SJCRH30 (cell line): Measurements from ENCODE around the gene STRN4. TPM values are rescaled to one million over a fixed set of nuclear protein-coding genes. Genes with fewer than 3 reads are reported as not detected.

Source experiments
- DNase-seq, 2 experiments: peaks; one replicate each; pipeline ENCODE4 v3.0.0-alpha.2; 2015 to 2020
- H3K27ac ChIP-seq: fragments of 250-450 bp; sonication (Bioruptor Pico); 2 replicates; pipeline ENCODE4 v1.5.1; 2020; ENCODE audit warnings: mild to moderate bottlenecking, moderate library complexity
- H3K27me3 ChIP-seq: fragments of 250-450 bp; sonication (Bioruptor Pico); 2 replicates; pipeline ENCODE4 v1.5.1; 2020; ENCODE audit warnings: mild to moderate bottlenecking, moderate library complexity
- H3K36me3 ChIP-seq: fragments of 250-450 bp; sonication (Bioruptor Pico); 2 replicates; pipeline ENCODE4 v1.5.1; 2020; ENCODE audit warnings: mild to moderate bottlenecking, moderate library complexity
- H3K4me1 ChIP-seq: fragments of 250-450 bp; sonication (Bioruptor Pico); 2 replicates; pipeline ENCODE4 v1.5.1; 2020; ENCODE audit warnings: mild to moderate bottlenecking, moderate library complexity
- H3K4me3 ChIP-seq: fragments of 250-450 bp; sonication (Bioruptor Pico); 2 replicates; pipeline ENCODE4 v1.5.1; 2020; ENCODE audit warnings: mild to moderate bottlenecking, moderate library complexity
- H3K9me3 ChIP-seq: fragments of 250-450 bp; sonication (Bioruptor Pico); replicated peaks from 2 replicates; pipeline ENCODE4 v1.5.1; 2020; ENCODE audit warnings: mild to moderate bottlenecking, moderate library complexity
- total RNA-seq: library from RNA; depleted of rRNA; stranded (reverse); fragments of >200 nt; shearing (Covaris generic); gene quantifications from 2 replicates; pipeline ENCODE4 v1.2.3, GENCODE V29; 2014

STRN4 gene
- total RNA-seq, 1 experiment from 2014 or later: 80.6 TPM

- Histone ChIP-seq H3K4me3 (no peak overlapping the region), H3K27me3 (no peaks in the 10 kb centered on the region), H3K36me3 (peaks cover 57% of the 10 kb centered on the region), H3K9me3 (no peaks in the 10 kb centered on the region), H3K27ac (no peak overlapping the region), H3K4me1 (no peaks in the 10 kb centered on the region)
- DNase-seq: no peak
Measured at GRCh38 chr19:46728208-46728607, 18.0 kb downstream of the STRN4 start.

DNA sequence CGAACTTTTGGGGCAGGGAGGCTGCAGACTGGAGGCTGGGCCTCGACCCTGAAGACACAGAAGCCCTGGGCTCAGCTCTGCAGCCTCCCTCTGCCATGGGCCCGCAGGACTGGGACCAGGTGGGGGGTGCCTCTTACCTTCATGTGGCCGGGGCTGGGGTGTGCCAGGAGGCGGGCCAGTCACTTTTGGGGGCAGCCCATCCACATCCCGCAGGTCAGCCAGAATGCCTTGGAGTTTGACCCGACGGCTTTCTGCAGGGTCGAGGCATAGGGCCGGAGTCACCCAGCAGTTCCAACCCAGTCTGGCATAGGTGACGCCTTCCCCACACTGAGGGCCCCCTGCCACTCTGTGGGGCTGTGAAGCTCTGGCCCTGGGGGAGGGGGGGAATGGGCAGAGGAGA, 18.5 kb downstream of the STRN4 start:
- Histone ChIP-seq H3K4me3 (no peak overlapping the region), H3K36me3 (peaks cover 54% of the 10 kb centered on the region), H3K4me1 (no peaks in the 10 kb centered on the region), H3K9me3 (no peaks in the 10 kb centered on the region), H3K27me3 (no peaks in the 10 kb centered on the region), H3K27ac (no peak overlapping the region)
- no peak for DNase-seq

DNA sequence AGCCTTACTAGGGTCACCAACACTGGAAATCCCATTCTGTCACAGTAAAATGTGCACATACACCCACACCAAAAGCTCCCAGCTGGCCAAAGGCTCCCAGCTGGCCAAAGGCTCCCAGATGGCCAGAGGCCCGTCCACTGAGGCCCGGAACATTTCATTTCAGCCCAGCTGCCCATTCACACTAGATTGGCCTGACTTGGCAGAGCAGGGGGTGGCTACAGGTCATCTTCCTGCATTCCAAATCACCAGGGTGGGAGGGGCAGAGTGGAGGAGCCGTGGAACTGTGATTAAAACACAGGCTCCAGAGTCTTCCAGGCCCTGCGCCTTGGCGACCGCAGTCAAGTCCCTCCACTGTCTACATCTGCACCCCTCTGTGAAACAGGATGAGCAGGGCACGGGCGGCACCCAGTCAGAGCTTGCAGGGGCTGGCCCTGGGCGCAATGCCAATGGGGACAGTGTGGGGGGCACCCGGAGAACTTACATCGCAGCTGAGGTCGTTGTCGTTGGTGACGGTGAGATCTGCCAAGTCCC, 19.2 kb downstream of the STRN4 start:
- H3K9me3 ChIP-seq: no peaks in the 10 kb centered on the region
- no peak overlapping the region for H3K27ac ChIP-seq
- no peaks in the 10 kb centered on the region for H3K27me3 ChIP-seq
- H3K4me1 ChIP-seq: no peaks in the 10 kb centered on the region
- H3K4me3 ChIP-seq: no peak overlapping the region
- H3K36me3 ChIP-seq: peaks cover 52% of the 10 kb centered on the region
- no peak for DNase-seq

DNA sequence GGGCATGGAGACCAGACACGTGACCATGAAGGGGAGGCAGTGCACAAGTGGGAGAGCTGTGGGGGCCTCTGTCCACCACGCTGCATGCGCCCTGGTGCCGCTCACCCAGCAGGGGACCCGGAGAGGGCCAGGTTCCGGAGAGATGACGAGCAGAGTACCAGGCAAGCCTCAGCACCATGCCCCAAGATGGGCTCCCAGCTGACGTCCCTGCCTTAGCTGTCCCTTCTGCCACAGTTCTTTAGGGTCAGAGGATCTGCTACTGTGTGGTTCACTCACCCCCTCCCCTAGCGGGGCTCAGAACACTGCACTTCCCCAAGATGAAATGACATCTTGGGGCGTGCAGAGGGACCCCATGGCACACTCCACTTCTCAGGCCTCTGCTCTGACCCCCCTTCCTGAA, 19.7 kb downstream of the STRN4 start:
- DNase-seq: no peak
- peaks cover 57% of the 10 kb centered on the region for H3K36me3 ChIP-seq
- H3K27me3 ChIP-seq: no peaks in the 10 kb centered on the region
- no peaks in the 10 kb centered on the region for H3K9me3 ChIP-seq
- no peak overlapping the region for H3K27ac ChIP-seq
- no peak overlapping the region for H3K4me3 ChIP-seq
- H3K4me1 ChIP-seq: no peaks in the 10 kb centered on the region

DNA sequence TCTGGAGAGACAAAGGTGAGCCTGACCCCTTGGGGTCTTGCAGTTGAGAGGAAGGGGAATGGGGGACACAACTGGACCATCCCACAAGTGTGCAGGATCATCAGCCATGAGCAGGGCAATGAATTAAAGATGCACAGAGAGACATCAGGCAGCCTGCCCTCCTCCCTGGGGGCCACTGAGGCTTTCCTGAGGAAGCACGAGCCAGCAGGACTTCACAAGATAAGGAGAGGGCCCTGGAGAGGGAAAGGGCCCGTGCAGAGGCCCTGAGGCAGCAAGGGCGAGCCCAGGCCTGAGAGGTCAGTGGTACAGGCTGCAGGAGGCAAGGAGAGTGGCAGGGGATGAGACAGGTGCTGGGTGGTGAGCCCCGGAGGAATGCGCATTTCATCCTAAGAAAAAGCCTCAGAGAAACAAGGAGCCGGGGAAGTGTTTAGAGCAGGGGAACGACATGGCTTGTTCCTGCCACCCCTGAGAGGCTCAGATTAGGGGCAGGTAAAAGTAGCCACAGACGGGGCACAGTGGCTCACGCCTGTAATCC, 20.3 kb downstream of the STRN4 start:
- Histone ChIP-seq H3K4me1 (no peaks in the 10 kb centered on the region), H3K36me3 (peaks cover 62% of the 10 kb centered on the region), H3K4me3 (no peak overlapping the region), H3K9me3 (no peaks in the 10 kb centered on the region), H3K27ac (no peak overlapping the region), H3K27me3 (no peaks in the 10 kb centered on the region)
- DNase-seq: no peak

GRCh38 chr19:46725036-46725820, 21.0 kb downstream of the STRN4 start:
- H3K36me3 ChIP-seq: peaks cover 64% of the 10 kb centered on the region
- H3K9me3 ChIP-seq: no peaks in the 10 kb centered on the region
- no peaks in the 10 kb centered on the region for H3K4me1 ChIP-seq
- H3K4me3 ChIP-seq: no peak overlapping the region
- DNase-seq: no peak
- no peaks in the 10 kb centered on the region for H3K27me3 ChIP-seq
- no peak overlapping the region for H3K27ac ChIP-seq

DNA sequence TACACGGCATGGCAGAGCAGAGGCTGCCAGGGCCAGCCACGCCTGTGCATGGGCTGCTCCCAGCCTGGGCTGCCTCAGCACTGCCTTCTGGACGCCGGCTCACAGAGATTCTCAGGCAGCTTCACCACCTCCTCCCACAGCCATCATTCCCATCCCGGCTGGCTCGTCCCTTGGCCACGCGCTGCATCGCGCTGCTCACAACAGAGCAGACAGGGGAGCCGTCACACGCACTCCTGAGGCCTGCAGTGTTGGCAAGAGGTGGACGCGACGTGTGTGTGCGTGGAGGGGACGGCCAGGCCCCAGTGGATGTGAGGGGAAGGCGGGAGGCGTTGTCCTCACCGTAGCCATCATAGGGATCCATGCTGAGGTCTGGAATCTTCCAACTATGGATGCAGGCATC, 21.8 kb downstream of the STRN4 start:
- H3K36me3 ChIP-seq: peaks cover 62% of the 10 kb centered on the region
- DNase-seq: no peak
- no peaks in the 10 kb centered on the region for H3K4me1 ChIP-seq
- H3K27me3 ChIP-seq: no peaks in the 10 kb centered on the region
- H3K4me3 ChIP-seq: no peak overlapping the region
- no peaks in the 10 kb centered on the region for H3K9me3 ChIP-seq
- no peak overlapping the region for H3K27ac ChIP-seq

- no peaks in the 10 kb centered on the region for H3K4me1 ChIP-seq
- no peaks in the 10 kb centered on the region for H3K27me3 ChIP-seq
- no peak for DNase-seq
- no peak overlapping the region for H3K27ac ChIP-seq
- H3K36me3 ChIP-seq: peaks cover 52% of the 10 kb centered on the region
- H3K4me3 ChIP-seq: no peak overlapping the region
- H3K9me3 ChIP-seq: no peaks in the 10 kb centered on the region
Measured at GRCh38 chr19:46723471-46723870, 22.8 kb downstream of the STRN4 start.

DNA sequence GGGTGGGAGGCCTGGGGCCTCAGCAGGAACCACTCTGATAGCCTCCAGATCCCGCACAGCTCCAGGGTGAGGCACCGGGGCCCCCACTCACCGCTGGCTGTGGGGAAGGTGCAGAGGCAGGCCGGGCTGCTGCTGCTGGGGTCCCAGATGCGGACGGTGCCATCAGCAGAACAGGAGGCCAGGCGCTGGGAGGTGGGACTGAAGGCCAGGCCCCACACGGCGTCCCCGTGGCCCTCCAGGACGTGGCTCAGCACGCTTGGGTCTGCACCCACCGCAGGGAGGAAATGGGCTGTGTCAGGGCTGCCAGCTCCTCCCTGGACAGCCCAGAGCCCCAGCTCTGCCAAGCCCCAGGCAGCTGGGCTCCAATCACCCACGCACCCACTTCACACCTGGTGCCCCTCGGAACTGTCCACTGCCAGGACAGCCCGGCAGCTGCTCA, 23.2 kb downstream of the STRN4 start:
- Histone ChIP-seq H3K4me1 (no peaks in the 10 kb centered on the region), H3K27me3 (no peaks in the 10 kb centered on the region), H3K27ac (no peak overlapping the region), H3K4me3 (no peak overlapping the region), H3K9me3 (no peaks in the 10 kb centered on the region), H3K36me3 (peaks cover 48% of the 10 kb centered on the region)
- no peak for DNase-seq

DNA sequence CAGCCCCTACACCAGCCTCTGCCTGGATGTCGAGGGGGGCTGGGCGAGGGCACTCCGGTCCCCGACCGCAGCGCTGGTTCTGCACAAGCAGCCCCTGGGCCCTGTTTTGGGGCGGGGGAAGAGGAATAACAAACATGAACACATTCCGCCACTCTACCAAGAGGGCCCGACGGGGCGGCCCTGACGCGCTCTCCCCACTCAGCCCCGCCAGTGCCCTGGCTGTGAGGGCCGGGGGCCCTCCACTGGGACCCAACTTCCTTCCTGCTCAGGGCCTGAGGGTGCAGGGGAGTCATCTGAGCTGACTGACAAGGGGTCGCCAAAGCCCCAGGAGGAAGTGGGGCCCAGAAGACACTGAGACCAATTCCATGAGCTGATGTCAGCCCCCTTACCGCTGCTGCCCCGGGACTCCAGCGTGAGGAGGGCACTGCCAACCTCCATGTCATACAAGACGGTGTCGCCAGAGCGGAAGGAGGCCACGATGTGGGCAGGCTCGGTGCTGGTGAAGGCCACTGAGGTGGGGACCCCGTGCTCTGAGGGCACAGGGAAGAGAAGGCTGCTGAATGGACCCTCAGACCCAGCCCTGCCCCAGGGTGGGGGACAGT, 23.7 kb downstream of the STRN4 start:
- Histone ChIP-seq H3K36me3 (peaks cover 43% of the 10 kb centered on the region), H3K27me3 (no peaks in the 10 kb centered on the region), H3K9me3 (no peaks in the 10 kb centered on the region), H3K4me1 (no peaks in the 10 kb centered on the region), H3K4me3 (no peak overlapping the region), H3K27ac (no peak overlapping the region)
- DNase-seq: no peak

DNA sequence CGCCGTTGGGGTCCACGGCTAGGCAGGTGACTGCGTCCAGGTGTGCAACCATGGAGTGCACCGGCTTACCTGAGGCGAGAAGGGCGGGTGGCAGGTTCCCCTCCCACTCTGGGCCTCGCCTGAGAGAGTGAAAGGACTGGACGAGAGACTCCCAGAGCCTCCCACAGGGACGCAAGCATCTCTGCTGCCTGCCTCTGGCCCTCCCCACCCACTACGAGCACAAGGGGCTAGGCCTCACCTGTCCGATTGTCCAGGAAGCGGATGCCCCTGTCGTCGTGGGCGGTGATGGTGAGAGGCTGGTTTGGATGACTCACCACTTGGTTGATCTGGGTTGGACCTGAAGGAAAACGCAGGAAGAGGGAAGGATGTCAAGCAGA, 24.3 kb downstream of the STRN4 start:
- no peaks in the 10 kb centered on the region for H3K9me3 ChIP-seq
- H3K4me3 ChIP-seq: no peak overlapping the region
- no peaks in the 10 kb centered on the region for H3K4me1 ChIP-seq
- DNase-seq: no peak
- no peak overlapping the region for H3K27ac ChIP-seq
- H3K36me3 ChIP-seq: peaks cover 37% of the 10 kb centered on the region
- no peaks in the 10 kb centered on the region for H3K27me3 ChIP-seq

DNA sequence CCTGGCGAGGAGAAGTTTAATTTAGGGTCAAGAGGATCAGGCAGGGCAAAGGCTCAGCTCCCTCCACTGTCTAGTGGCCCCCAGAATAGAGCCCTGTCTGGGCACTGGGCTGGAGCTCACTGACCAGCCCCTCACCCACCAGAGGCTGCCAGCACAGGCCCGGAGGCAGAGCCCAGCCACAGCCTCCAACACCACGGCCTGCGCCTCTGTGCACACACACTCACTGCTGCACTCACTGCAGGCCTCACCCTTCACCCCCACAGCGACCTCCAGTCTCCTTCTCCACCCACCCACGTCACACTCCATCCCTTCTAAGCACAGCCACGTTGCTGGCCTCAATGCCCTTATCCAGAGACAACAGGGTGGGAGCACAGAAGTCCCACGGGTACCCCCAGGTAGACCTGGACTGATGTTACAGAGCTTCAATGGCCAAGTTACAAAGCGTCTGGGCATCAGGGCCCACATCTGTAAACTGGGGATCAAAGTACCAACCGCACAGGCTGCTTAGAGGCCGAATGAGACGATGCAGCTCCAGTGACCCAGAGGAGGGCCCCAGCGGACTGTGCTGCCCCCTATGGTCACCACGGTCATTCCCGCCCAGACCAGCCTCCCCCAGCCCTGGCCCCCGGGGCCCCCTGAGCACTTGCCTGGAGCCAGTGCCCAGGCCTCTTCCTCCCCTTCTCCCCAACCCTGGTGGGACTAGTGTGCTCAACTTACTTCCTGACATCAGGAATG, 24.8 kb downstream of the STRN4 start:
- Histone ChIP-seq H3K27ac (no peak overlapping the region), H3K4me3 (no peak overlapping the region), H3K9me3 (no peaks in the 10 kb centered on the region), H3K36me3 (peaks cover 32% of the 10 kb centered on the region), H3K27me3 (no peaks in the 10 kb centered on the region), H3K4me1 (no peaks in the 10 kb centered on the region)
- no peak for DNase-seq

GRCh38 chr19:46720503-46721239, 25.6 kb downstream of the STRN4 start:
- Histone ChIP-seq H3K4me3 (no peak overlapping the region), H3K9me3 (no peaks in the 10 kb centered on the region), H3K27me3 (no peaks in the 10 kb centered on the region), H3K27ac (no peak overlapping the region), H3K36me3 (peaks cover 28% of the 10 kb centered on the region), H3K4me1 (no peaks in the 10 kb centered on the region)
- DNase-seq: no peak

- no peak for DNase-seq
Measured at GRCh38 chr19:46719629-46720502, 26.4 kb downstream of the STRN4 start.

More at GRCh38 chr19:46719629-46720502, 26.4 kb downstream of the STRN4 start:
- Histone ChIP-seq H3K27ac (no peak overlapping the region), H3K4me3 (no peak overlapping the region), H3K9me3 (no peaks in the 10 kb centered on the region), H3K27me3 (no peaks in the 10 kb centered on the region), H3K4me1 (no peaks in the 10 kb centered on the region), H3K36me3 (peaks cover 26% of the 10 kb centered on the region)
